NCI-H2171 treated with DMSO at 0.1 percent for 48 hours (cell line): ENCODE measurements around the gene RAD51AP2.

Source experiments
- DNase-seq: peaks from one replicate; lab custom pipeline; 2025; lab: John Stamatoyannopoulos, UW

RAD51AP2 gene

GRCh38 chr2:17470855-17471641 is 47.2 kb downstream of the RAD51AP2 start:
- peak; percentile 82 for DNase-seq

GRCh38 chr2:17461087-17461475 is 57.2 kb downstream of the RAD51AP2 start:
- DNase-seq, result no peak
